ENCODE measurements around the gene HOXC6.

GRCh38 chr12:54059668-54060067, 31.4 kb downstream of the HOXC6 start:
- TF ChIP-seq CTCF (IDR thresholded peaks at IDR 0.05) (no peak), POLR2A (IDR thresholded peaks at IDR 0.05) (no peak), POLR2AphosphoS5 (IDR thresholded peaks at IDR 0.05) (no peak), EP300 (IDR thresholded peaks at IDR 0.05; ENCODE audit: low read depth) (no peak)
